HCT116 (cell line): ENCODE data around the gene PEMT.

Source experiments
- POLR2A ChIP-seq: IDR thresholded peaks from 2 replicates; pipeline ENCODE4 v1.7.0; 2011; ENCODE audit warnings: borderline replicate concordance; ENCODE audit not compliant: insufficient read depth, insufficient read length; ENCODE audit errors: extremely low read depth
- SP1 ChIP-seq: IDR thresholded peaks from 2 replicates; pipeline ENCODE4 v1.6.1; 2012; ENCODE audit warnings: low read depth
- YY1 ChIP-seq: IDR thresholded peaks from 2 replicates; pipeline ENCODE4 v1.6.1; 2011; ENCODE audit warnings: low read length, low read depth, moderate library complexity, mild to moderate bottlenecking; ENCODE audit not compliant: insufficient replicate concordance; ENCODE audit errors: extremely low read depth
- TF ChIP-seq, protein P1 (sequence below), 3 experiments: fragments of 200-600 bp in 1 of 3; sonication (generic) in 1 of 3; IDR thresholded peaks in 2 of 3; conservative IDR thresholded peaks in 1 of 3; 2 replicates each; pipeline ENCODE4 v1.5.1; 2012 to 2017; ENCODE audit warnings: low read depth in 2 of 3, low read length in 2 of 3, antibody characterized with exemption in 1 of 3, borderline replicate concordance in 1 of 3, control low read depth in 1 of 3, mild to moderate bottlenecking in 1 of 3, mixed read lengths in 1 of 3, mixed run types in 1 of 3, moderate library complexity in 1 of 3; ENCODE audit not compliant: insufficient read depth in 1 of 3
- TF ChIP-seq, protein P2 (sequence below): IDR thresholded peaks from 2 replicates; pipeline ENCODE4 v1.6.1; 2011; ENCODE audit warnings: mild to moderate bottlenecking, low read length, moderate library complexity; ENCODE audit not compliant: insufficient replicate concordance; ENCODE audit errors: extremely low read depth
- TF ChIP-seq, protein P3 (sequence below): IDR thresholded peaks from 2 replicates; pipeline ENCODE4 v1.6.1; 2012

DNA sequence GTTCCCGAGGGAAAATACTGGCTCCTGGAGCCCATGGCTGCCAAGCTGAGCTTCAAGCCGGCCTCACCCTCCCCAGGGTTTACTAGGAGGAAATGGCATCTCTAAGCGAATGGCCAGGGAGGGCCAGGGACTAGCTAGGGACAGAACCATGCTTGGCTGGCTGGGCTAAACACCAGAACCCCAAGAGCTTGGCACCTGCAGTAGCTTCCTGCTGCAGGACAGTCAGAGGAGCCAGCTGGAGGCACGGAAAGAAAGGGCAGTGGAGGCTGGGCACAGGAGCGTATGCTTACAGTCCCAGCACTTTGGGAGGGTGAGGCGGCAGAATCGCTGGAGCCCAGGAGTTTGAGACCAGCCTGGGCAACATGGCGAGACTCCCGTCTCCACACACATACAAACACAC is 33.7 kb downstream of the PEMT start:
- TF ChIP-seq, protein P1, sequence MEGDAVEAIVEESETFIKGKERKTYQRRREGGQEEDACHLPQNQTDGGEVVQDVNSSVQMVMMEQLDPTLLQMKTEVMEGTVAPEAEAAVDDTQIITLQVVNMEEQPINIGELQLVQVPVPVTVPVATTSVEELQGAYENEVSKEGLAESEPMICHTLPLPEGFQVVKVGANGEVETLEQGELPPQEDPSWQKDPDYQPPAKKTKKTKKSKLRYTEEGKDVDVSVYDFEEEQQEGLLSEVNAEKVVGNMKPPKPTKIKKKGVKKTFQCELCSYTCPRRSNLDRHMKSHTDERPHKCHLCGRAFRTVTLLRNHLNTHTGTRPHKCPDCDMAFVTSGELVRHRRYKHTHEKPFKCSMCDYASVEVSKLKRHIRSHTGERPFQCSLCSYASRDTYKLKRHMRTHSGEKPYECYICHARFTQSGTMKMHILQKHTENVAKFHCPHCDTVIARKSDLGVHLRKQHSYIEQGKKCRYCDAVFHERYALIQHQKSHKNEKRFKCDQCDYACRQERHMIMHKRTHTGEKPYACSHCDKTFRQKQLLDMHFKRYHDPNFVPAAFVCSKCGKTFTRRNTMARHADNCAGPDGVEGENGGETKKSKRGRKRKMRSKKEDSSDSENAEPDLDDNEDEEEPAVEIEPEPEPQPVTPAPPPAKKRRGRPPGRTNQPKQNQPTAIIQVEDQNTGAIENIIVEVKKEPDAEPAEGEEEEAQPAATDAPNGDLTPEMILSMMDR (IDR thresholded peaks at IDR 0.05 in 2 of 3, conservative IDR thresholded peaks at IDR 0.05 in 1 of 3; ENCODE audit: borderline replicate concordance in 1 of 3, insufficient read depth in 1 of 3, low read depth in 2 of 3, low read length in 2 of 3) = no peak
- no peak for TF ChIP-seq POLR2A
- TF ChIP-seq, protein P2, sequence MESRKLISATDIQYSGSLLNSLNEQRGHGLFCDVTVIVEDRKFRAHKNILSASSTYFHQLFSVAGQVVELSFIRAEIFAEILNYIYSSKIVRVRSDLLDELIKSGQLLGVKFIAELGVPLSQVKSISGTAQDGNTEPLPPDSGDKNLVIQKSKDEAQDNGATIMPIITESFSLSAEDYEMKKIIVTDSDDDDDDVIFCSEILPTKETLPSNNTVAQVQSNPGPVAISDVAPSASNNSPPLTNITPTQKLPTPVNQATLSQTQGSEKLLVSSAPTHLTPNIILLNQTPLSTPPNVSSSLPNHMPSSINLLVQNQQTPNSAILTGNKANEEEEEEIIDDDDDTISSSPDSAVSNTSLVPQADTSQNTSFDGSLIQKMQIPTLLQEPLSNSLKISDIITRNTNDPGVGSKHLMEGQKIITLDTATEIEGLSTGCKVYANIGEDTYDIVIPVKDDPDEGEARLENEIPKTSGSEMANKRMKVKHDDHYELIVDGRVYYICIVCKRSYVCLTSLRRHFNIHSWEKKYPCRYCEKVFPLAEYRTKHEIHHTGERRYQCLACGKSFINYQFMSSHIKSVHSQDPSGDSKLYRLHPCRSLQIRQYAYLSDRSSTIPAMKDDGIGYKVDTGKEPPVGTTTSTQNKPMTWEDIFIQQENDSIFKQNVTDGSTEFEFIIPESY = no peak
- TF ChIP-seq SP1 = no peak
- no peak for TF ChIP-seq YY1
- TF ChIP-seq, protein P3, sequence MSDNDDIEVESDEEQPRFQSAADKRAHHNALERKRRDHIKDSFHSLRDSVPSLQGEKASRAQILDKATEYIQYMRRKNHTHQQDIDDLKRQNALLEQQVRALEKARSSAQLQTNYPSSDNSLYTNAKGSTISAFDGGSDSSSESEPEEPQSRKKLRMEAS = no peak
